IMR-90 (cell line): Measurements from ENCODE around the gene NIPA2. TPM values are rescaled to one million over a fixed set of nuclear protein-coding genes. Genes with fewer than 3 reads are reported as not detected.

Experiments
- ATAC-seq: fragments of 200-7000 bp; cut with Tn5 transposase; 2 replicates; pipeline ENCODE4 v1.9.1; 2020; ENCODE audit warnings: low read depth, mild to moderate bottlenecking, moderate library complexity
- BruUV-seq: library from RNA; stranded (reverse); fragments of 400-500 nt; replicated peaks from 2 replicates; lab custom pipeline; 2021; lab: Mats Ljungman, UMichigan
- CTCF ChIA-PET: fragments of 300-600 bp; formaldehyde crosslinking; extraction: SDS; loops from one replicate; lab custom pipeline; 2021; ENCODE audit warnings: antibody characterized with exemption; lab: Yijun Ruan, JAX
- POLR2A ChIA-PET: fragments of 300-600 bp; sonication (Branson Sonifier 250); formaldehyde crosslinking; loops from one replicate; lab custom pipeline; 2022; ENCODE audit warnings: antibody characterized with exemption; ENCODE audit not compliant: unreplicated experiment; lab: Charles Lee
- DNase-seq: peaks from one replicate; pipeline ENCODE4 v3.0.0; 2013
- H2AFZ ChIP-seq: replicated peaks from 2 replicates; pipeline ENCODE3; 2013; ENCODE audit warnings: low read length, mild to moderate bottlenecking; ENCODE audit not compliant: poor library complexity
- H2AK5ac ChIP-seq: 2 replicates; pipeline ENCODE4 v1.6.1; 2013; ENCODE audit warnings: low read depth, low read length, inconsistent platforms
- H2AK9ac ChIP-seq: replicated peaks from 2 replicates; pipeline ENCODE3; 2013; ENCODE audit warnings: mild to moderate bottlenecking, low read depth, low read length, moderate library complexity; ENCODE audit not compliant: poor library complexity
- H2BK120ac ChIP-seq: 2 replicates; pipeline ENCODE4 v1.6.1; 2013; ENCODE audit warnings: low read depth, low read length, inconsistent platforms
- H2BK15ac ChIP-seq: 3 replicates; pipeline ENCODE4 v1.6.1; 2013; ENCODE audit warnings: low read depth, low read length, inconsistent platforms
- H2BK20ac ChIP-seq: 2 replicates; pipeline ENCODE4 v1.6.1; 2013; ENCODE audit warnings: low read depth, mild to moderate bottlenecking, inconsistent platforms, low read length, moderate library complexity
- H2BK5ac ChIP-seq: 2 replicates; pipeline ENCODE4 v1.6.1; 2013; ENCODE audit warnings: mild to moderate bottlenecking, low read depth, low read length, inconsistent platforms; ENCODE audit not compliant: poor library complexity, severe bottlenecking
- H3K14ac ChIP-seq: replicated peaks from 2 replicates; pipeline ENCODE4 v1.6.1; 2013; ENCODE audit warnings: low read depth, low read length, inconsistent platforms
- H3K18ac ChIP-seq: 2 replicates; pipeline ENCODE4 v1.6.1; 2013; ENCODE audit warnings: low read depth, low read length, control low read depth
- H3K23ac ChIP-seq: 2 replicates; pipeline ENCODE4 v1.6.1; 2013; ENCODE audit warnings: low read depth, low read length, inconsistent platforms
- H3K27ac ChIP-seq: 2 replicates; pipeline ENCODE4 v1.5.1; 2013; ENCODE audit warnings: mild to moderate bottlenecking, control low read depth, low read length; ENCODE audit not compliant: insufficient read depth
- H3K27me3 ChIP-seq: 2 replicates; pipeline ENCODE4 v1.6.1; 2013; ENCODE audit warnings: low read length; ENCODE audit not compliant: control insufficient read depth, insufficient read depth
- H3K36me3 ChIP-seq: 2 replicates; pipeline ENCODE4 v1.6.1; 2013; ENCODE audit warnings: low read length, mixed read lengths; ENCODE audit not compliant: control insufficient read depth, insufficient read depth
- H3K4ac ChIP-seq: 2 replicates; pipeline ENCODE4 v1.6.1; 2013; ENCODE audit warnings: low read depth, low read length, inconsistent platforms
- H3K4me1 ChIP-seq: 2 replicates; pipeline ENCODE4 v1.6.1; 2013; ENCODE audit warnings: low read length, mixed read lengths; ENCODE audit not compliant: control insufficient read depth, insufficient read depth
- H3K4me2 ChIP-seq: 2 replicates; pipeline ENCODE4 v1.6.1; 2013; ENCODE audit warnings: low read depth, mild to moderate bottlenecking, control low read depth, low read length, moderate library complexity
- H3K4me3 ChIP-seq: 2 replicates; pipeline ENCODE4 v1.5.1; 2013; ENCODE audit warnings: low read depth, mild to moderate bottlenecking, control low read depth, low read length, moderate library complexity; ENCODE audit not compliant: insufficient read depth
- H3K56ac ChIP-seq: 2 replicates; pipeline ENCODE4 v1.6.1; 2013; ENCODE audit warnings: low read length, inconsistent platforms; ENCODE audit not compliant: insufficient read depth; ENCODE audit errors: extremely low read depth
- H3K79me1 ChIP-seq, 2 experiments: 2 replicates each; pipeline ENCODE4 v1.6.1; 2013; ENCODE audit warnings: low read length in 2 of 2, inconsistent platforms in 1 of 2, low read depth in 1 of 2
- H3K9ac ChIP-seq: 2 replicates; pipeline ENCODE4 v1.6.1; 2013; ENCODE audit warnings: low read depth, low read length, control low read depth
- H3K9me1 ChIP-seq: 2 replicates; pipeline ENCODE4 v1.6.1; 2013; ENCODE audit warnings: low read length, inconsistent platforms; ENCODE audit not compliant: insufficient read depth
- H3K9me3 ChIP-seq: 2 replicates; pipeline ENCODE4 v1.6.1; 2013; ENCODE audit warnings: low read length; ENCODE audit not compliant: control insufficient read depth, insufficient read depth
- H4K20me1 ChIP-seq: 2 replicates; pipeline ENCODE4 v1.6.1; 2013; ENCODE audit warnings: low read length, inconsistent platforms; ENCODE audit not compliant: insufficient read depth
- H4K5ac ChIP-seq: 2 replicates; pipeline ENCODE4 v1.6.1; 2013; ENCODE audit warnings: mild to moderate bottlenecking, low read depth, low read length, control low read depth
- H4K8ac ChIP-seq, 2 experiments: 2 replicates each; pipeline ENCODE4 v1.6.1; 2013; ENCODE audit warnings: low read depth in 2 of 2, low read length in 2 of 2, control low read depth in 1 of 2, inconsistent platforms in 1 of 2
- H4K91ac ChIP-seq: 2 replicates; pipeline ENCODE4 v1.6.1; 2013; ENCODE audit warnings: low read depth, low read length, inconsistent platforms; ENCODE audit not compliant: insufficient read depth
- SMC3 ChIP-seq: fragments of 150-350 bp; IDR thresholded peaks from 2 replicates; pipeline ENCODE4 v1.6.1; 2016; ENCODE audit warnings: low read depth, mild to moderate bottlenecking, antibody characterized with exemption, low read length, moderate library complexity
- WGBS, 2 experiments: methylation state at CpG; one replicate each; pipeline versions ENCODE4 v1.1.5 to v1.1.7; 2013; ENCODE audit warnings: missing lambda C conversion rate in 2 of 2; ENCODE audit not compliant: insufficient read length in 1 of 2; ENCODE audit errors: extremely low coverage in 2 of 2; 5-methylcytosine and 5-hydroxymethylcytosine counted together
- dilution Hi-C: fragments of 300-500 bp; cut with HindIII; formaldehyde crosslinking; loops from one replicate; pipeline ENCODE4 v1.14.3; 2018; ENCODE audit warnings: low sequenced_read_pairs; ENCODE audit not compliant: unreplicated experiment
- in situ Hi-C: fragments of 300-500 bp; cut with MboI; formaldehyde crosslinking; loops from 3 replicates; pipeline ENCODE4 v1.14.3; 2019; ENCODE audit warnings: low sequenced_read_pairs, inconsistent platforms, mixed read lengths
- intact Hi-C: fragments of 100-400 bp; cut with micrococcal nuclease; formaldehyde crosslinking; loops from 2 replicates; pipeline ENCODE4 v1.10.0; 2022
- polyA plus RNA-seq, 3 experiments: library from polyadenylated mRNA; depleted of rRNA; stranded (reverse); fragments of >200 nt; gene quantifications; 2 replicates each; pipeline ENCODE4 v1.2.3, GENCODE V29; 2012; ENCODE audit warnings: low replicate concordance in 1 of 3
- total RNA-seq: library from RNA; depleted of rRNA; stranded (reverse); fragments of >200 nt; gene quantifications from 2 replicates; pipeline ENCODE4 v1.2.3, GENCODE V29; 2012

The NIPA2 gene
- total and polyA plus RNA-seq, 2 of the 4 experiments (the other 2 are of a cell fraction): 33.0 to 38.0 TPM

DNA sequence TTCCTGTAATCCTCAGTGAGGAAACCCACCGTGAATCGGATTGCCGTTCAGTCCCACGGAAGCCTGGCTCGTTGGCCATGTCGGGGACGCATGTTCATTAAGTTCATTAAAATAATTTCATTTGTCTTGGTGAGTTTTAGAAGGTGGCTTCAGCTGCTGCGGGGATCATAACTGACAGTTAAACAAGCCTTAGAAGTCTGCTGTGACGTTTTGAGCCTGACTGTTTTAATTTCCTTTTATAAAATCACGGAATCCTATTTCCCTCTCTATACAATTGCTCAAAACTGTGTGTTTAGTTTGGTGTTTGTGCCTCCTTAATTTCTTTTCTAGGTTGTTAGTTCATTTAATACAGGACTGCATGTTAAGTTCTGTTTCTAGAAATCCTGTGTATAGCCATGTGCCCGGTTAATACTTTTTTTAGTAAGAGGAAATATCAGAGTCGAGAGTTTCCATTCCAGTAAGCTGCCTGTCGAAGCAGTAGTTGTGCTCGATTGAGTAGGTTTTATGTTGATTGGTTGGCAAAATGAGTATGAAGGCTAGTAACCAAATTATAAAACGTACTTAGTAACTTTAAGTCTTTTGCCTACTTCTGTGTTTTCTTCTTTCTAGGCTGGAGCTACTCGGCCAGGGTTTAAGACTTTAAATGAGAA is 705 bp downstream of the NIPA2 start:
- peak overlapping the region; percentile 84 for H3K23ac ChIP-seq
- no peak overlapping the region for H2BK15ac ChIP-seq
- H3K14ac ChIP-seq: peak overlapping the region; percentile 70
- H3K4me1 ChIP-seq: peaks cover 2% of the 10 kb centered on the region; the same call in 1 of the 2 replicates
- dilution Hi-C loops: no loop called here
- 0 out of 2 replicates have a peak overlapping the region, but pooled peaks have one; percentile 7 for H2BK120ac ChIP-seq
- peak overlapping the region; percentile 96 for H3K9ac ChIP-seq
- H3K56ac ChIP-seq: peak overlapping the region; percentile 91
- DNase-seq: no peak
- H4K20me1 ChIP-seq: no peaks in the 10 kb centered on the region
- in situ Hi-C loops: no loop called here
- H3K4me2 ChIP-seq: peak overlapping the region; percentile 100
- H2BK20ac ChIP-seq: no peak overlapping the region
- H4K8ac ChIP-seq: peak overlapping the region; percentile 28 to 74; a peak in 3 of 4 replicates
- no peaks in the 10 kb centered on the region for H3K9me1 ChIP-seq
- H3K9me3 ChIP-seq: no peaks in the 10 kb centered on the region
- peak overlapping the region; percentile 93 for H2AFZ ChIP-seq
- H4K5ac ChIP-seq: peak overlapping the region; percentile 28
- ChIA-PET CTCF (no interaction called here), POLR2A (no interaction called here)
- peak overlapping the region; percentile 58 for H2AK9ac ChIP-seq
- peak overlapping the region; percentile 79 for H2BK5ac ChIP-seq
- no peak for ATAC-seq
- H3K4ac ChIP-seq: peak overlapping the region; percentile 49
- peak overlapping the region; percentile 85 for H3K4me3 ChIP-seq
- no peak for TF ChIP-seq SMC3
- intact Hi-C loops: loop anchor here (5.0 kb wide), 1 partner anchor 48 kb away; no protein-coding TSS in a partner anchor
- H3K27ac ChIP-seq: peak overlapping the region; percentile 83
- peaks cover 2% of the 10 kb centered on the region; the same call in 1 of the 2 replicates for H3K36me3 ChIP-seq
- peak overlapping the region; percentile 32 for H3K18ac ChIP-seq
- BruUV-seq: TSS peak; percentile 78
- WGBS, 2 experiments: 0% methylated on average over 1 of the region's 16 CpGs; no CpG with 5 or more reads in 1 of the 2 experiments
- H4K91ac ChIP-seq: peak overlapping the region; percentile 49; the same call in 1 of the 2 replicates
- peaks cover 7 to 9% of the 10 kb centered on the region in 2 experiments; a peak in 3 of 4 replicates for H3K79me1 ChIP-seq
- no peaks in the 10 kb centered on the region for H3K27me3 ChIP-seq
- H2AK5ac ChIP-seq: no peak overlapping the region
